Stimulated activated CD8-positive, alpha-beta memory T cell treated with anti-CD3 and anti-CD28 coated beads, Interleukin-12 subunit alpha, Interleukin-12 subunit beta, amount 100 ng/mL, for 1 hour (primary cell): ENCODE results near the gene MKI67.
A peak's percentile ranks its signal among the peaks of the same experiment; 100 is the strongest.

Experiments
- DNase-seq: peaks from one replicate; pipeline ENCODE4 v3.0.0-alpha.2; 2020; ENCODE audit warnings: low read depth

Gene MKI67

DNA sequence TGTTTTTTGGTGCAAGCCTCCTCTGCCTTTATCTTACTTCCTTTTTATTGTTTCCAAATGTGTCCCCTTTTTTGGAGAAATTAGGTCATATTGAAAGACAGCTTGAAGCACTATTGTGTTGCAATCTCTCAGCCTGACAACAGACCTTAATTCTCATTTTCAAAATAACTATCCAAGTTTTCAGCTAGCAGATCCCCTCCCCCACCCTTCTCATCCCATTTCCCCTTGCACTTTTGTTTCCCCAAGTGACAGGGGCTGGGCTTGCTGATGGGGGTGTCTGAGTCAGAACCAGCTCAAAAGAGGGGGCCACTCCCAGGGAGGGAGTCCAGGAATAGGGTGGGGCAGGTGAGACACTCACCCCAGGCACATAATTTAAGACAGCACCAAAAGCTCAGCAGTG lies 75.3 kb downstream of the MKI67 start:
- DNase-seq: no peak

- no peak for DNase-seq
Observed at GRCh38 chr10:128050121-128050516, 76.1 kb downstream of the MKI67 start.

DNA sequence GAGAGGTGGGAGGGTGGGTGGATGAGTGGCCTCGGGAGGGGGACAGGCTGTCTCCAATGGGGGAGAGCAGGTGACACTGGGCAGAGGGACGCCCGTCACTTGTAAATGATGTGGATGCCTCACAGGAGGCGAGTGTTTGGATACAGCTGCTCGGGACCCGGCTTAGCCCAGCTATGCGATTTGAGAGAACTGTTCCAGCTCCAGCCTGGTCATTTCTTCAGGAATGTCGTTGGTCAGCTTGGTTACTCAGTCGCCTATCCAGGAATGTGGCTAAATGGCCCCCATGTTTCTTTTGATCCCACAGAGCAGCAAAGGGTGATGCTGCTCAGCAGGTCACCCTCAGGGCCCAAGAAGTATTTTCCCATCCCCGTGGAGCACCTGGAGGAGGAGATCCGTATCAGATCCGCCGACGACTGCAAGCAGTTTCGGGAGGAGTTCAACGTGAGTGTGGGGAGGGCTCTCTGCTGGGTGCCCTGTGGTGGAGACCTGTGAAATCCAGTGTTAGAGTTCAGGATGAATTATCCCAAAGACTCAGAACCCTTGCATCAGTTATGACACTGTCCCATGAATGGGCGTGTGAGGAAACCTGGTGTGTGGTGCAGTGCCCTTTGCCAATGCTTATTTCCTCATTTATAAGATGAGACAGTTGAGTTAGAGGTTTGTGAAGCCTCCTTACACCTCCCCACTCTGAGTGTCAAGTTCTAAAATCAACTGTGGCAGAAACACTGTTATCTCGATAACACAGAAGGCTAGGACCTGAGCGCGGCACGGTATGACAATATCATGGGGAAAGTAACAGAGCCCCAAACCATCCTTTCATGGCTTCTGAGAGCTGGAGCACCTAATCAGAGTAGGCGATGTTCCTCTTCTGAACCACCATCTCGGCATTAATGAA lies 76.8 kb downstream of the MKI67 start:
- no peak for DNase-seq

DNA sequence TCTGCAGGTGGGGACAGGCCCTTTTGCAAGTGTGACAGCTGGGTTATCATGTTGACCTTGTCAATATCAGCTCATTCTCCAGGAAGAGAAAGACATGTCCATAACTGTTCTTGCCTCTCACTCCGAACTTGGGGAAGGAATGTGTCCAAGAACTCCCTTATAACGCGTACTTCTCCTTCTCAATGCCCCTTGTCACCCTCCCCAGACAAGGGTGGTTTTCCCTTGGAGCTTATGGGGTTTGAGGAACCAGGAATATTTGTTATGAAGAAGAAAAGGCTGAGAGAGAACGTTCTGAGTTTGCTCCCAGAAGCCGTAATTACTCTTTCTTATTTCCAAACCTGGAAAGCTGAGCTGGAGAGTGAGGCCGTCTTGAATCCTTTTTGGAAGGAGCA lies 77.4 kb downstream of the MKI67 start:
- DNase-seq: no peak

DNA sequence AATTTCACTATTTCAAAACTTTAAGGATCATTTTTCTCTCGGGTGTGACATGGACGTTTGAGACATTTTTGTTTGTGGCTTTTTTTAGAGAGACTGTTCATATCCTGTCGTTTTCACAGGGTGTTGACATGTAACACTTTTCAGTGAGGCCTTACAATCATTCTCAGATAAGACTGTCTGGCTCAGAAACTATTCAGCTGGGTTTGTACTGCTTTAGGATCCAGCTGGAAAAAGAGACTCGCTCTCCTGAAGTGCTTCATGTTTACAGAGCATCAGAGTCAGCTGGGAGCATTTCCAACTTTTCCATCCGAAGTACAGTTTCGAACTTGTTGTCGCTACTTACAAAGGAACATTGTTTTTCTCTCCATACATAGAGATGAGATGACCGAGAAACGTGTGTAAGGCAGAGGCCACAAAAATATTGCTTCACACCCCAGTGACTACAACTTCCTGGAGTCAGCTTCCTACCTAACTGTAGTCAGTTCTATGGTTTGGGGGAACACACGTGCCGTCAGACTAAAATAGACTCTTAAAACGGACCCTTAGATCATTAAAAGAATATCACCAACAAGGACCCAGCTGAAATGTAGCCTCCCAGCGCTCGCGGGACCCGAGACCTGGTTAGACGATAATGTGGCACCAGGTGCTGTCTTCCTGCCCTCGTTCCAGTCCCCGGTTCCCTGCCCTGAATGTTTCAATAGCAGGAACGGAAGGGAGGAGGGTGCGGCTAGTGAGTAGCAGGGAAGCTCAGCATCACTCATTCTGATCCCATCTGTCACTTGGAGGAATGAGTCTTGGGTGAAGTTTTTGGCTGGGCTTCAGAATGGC lies 78.0 kb downstream of the MKI67 start:
- no peak for DNase-seq

DNA sequence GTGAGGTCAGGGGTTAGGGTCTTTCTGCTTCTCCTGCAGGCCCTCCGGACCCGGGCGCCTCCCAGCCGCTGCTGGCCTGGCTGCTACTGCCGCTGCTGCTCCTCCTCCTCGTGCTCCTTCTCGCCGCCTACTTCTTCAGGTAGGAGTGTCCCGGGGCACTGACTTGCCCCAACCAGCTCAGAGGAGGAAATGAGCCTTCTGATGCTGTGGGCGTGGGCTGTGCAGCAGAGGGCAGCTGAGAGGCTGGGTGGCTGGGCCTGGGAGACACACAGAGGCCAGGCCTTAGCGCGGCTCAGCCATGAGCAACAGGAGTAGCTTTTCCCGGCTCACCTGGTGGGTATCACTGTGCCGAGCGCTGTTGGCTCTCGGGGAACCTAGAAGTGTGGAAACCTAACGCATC lies 78.9 kb downstream of the MKI67 start:
- peak; percentile 70 for DNase-seq

DNA sequence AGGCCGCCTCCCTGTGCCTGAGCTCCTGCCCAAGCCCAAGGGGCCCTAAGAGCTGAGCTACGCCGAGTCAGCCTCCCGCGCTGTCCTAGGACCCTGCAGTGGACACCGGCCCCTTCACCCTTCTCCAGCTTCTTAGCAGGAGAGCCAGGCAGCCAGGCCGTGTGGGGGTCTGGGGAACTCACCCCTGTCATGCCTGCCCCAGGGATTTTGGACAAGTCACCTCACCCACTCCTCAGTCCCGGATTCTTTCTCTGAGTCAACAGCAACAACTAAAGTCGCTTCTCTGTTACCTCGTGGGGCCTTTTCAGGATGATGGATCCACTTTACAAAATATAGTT lies 79.3 kb downstream of the MKI67 start:
- no peak for DNase-seq
